Measurements from ENCODE around the gene CD22. TPM values are rescaled to one million over a fixed set of nuclear protein-coding genes. Genes with fewer than 3 reads are reported as not detected.

The CD22 gene
- total and polyA plus RNA-seq, 2 of the 13 experiments (the other 11 are each of a cell fraction or from before 2014, with no cell fraction given), result 0.71 to 1.7 TPM

DNA sequence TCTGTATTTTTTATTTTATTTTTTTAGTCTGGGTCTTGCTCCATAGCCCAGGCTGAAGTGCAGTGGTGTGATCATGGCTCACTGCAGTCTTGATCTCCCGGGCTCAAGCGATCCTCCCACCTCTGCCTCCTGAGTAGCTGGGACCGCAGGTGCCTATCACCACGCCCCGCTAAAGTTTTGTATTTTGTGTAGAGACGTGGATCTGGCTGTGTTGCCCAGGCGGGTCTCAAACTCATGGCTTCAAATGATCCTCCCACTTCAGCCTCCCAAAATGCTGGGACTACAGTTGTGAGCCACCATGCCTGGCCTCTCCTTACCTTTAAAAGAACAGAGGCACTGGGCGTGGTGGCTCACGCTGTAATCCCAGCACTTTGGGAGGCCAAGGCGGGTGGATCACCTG, 41.3 kb upstream of the CD22 start:
- no peaks in the 10 kb centered on the region for H3K79me2 ChIP-seq (ENCODE audit: insufficient read depth, low read length)
- H3K4me3 ChIP-seq (replicated peaks in 1 of 3; ENCODE audit: insufficient read depth in 1 of 3, low read depth in 2 of 3, low read length in 3 of 3), result no peak overlapping the region
- peaks cover 66% of the 10 kb centered on the region for H3K4me1 ChIP-seq (ENCODE audit: insufficient read depth, low read length)
- no peaks in the 10 kb centered on the region for H4K20me1 ChIP-seq (ENCODE audit: insufficient read depth, low read length)
- no peak for TF ChIP-seq SIN3B (IDR thresholded peaks at IDR 0.05; ENCODE audit: low read length)
- TF ChIP-seq TEAD3 (CRISPR knock-in tag; optimal IDR thresholded peaks at IDR 0.05; ENCODE audit: borderline replicate concordance), result no peak
- TF ChIP-seq ZNF546 (CRISPR knock-in tag; conservative IDR thresholded peaks at IDR 0.05), result no peak
- TF ChIP-seq ZNF781 (CRISPR knock-in tag; IDR thresholded peaks at IDR 0.05; ENCODE audit: borderline replicate concordance, not compliant biosample characterization), result no peak
- TF ChIP-seq, protein P1, sequence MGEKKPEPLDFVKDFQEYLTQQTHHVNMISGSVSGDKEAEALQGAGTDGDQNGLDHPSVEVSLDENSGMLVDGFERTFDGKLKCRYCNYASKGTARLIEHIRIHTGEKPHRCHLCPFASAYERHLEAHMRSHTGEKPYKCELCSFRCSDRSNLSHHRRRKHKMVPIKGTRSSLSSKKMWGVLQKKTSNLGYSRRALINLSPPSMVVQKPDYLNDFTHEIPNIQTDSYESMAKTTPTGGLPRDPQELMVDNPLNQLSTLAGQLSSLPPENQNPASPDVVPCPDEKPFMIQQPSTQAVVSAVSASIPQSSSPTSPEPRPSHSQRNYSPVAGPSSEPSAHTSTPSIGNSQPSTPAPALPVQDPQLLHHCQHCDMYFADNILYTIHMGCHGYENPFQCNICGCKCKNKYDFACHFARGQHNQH (CRISPR knock-in tag; IDR thresholded peaks at IDR 0.05), result no peak
- no peak for TF ChIP-seq HDAC1 (CRISPR knock-in tag; IDR thresholded peaks at IDR 0.05)
- POLR2A ChIA-PET, result no interaction called here
- intact Hi-C loops (cut with micrococcal nuclease; ENCODE audit: unreplicated experiment), result no loop called here
- no peak overlapping the region for H3K9ac ChIP-seq (ENCODE audit: insufficient read depth, low read depth, low read length)
- FAIRE-seq (no peak), ATAC-seq (no peak), DNase-seq (ENCODE audit: low spot score) (no peak)
- no peaks in the 10 kb centered on the region for H3K9me3 ChIP-seq (ENCODE audit: low read length)
- WGBS (ENCODE audit: low lambda C conversion rate), result 65% methylated on average over 8 of the region's 10 CpGs
- CTCF ChIA-PET (ENCODE audit: low intra/inter-chr PET ratio, low total read pairs), result no interaction called here
- H3K27me3 ChIP-seq (ENCODE audit: control insufficient read depth in 1 of 2, insufficient read depth in 2 of 2, low read length in 2 of 2), result peaks cover 0 to 21% of the 10 kb centered on the region in 2 experiments; a peak in 3 of 5 replicates
- H3K27ac ChIP-seq (ENCODE audit: extremely low read length, insufficient read depth, low read length), result no peak overlapping the region
- H3K4me2 ChIP-seq (ENCODE audit: low read depth, low read length), result no peak overlapping the region
- in situ Hi-C loops (cut with HindIII; ENCODE audit: extremely low pct_ligation_motif_present, low pct_unique_long_range_greater_than_20kb), result no loop called here
- no TSS peak for BruUV-seq (replicated peaks)
- H2AFZ ChIP-seq (ENCODE audit: low read length), result no peak overlapping the region
- no peaks in the 10 kb centered on the region for H3K36me3 ChIP-seq (replicated peaks in 1 of 2; ENCODE audit: control insufficient read depth in 1 of 2, insufficient read depth in 2 of 2, low read length in 2 of 2)

DNA sequence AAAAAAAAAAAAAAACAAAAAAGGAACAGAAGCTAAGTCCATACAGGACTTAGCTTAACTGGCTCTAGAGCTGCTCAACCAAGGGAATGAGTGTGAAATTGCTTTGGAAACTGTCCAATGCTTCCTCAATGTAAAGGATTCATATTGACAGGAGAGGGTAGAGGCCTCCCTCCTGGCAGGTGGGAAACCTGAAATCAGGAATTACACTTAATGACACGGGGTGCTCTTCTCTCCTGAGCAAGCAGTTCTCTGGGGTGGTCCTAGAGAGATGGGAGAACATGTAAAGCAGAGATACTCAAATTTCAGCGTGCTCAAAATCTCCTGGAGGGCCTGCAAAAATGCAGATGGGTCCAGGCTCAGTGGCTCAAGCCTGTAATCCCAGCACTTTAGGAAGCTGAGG, 40.7 kb upstream of the CD22 start:
- WGBS (ENCODE audit: low lambda C conversion rate), result 23% methylated on average over 2 of the region's 2 CpGs
- ChIA-PET POLR2A (no interaction called here), CTCF (ENCODE audit: low intra/inter-chr PET ratio, low total read pairs) (no interaction called here)
- no peaks in the 10 kb centered on the region for H3K36me3 ChIP-seq (replicated peaks in 1 of 2; ENCODE audit: control insufficient read depth in 1 of 2, insufficient read depth in 2 of 2, low read length in 2 of 2)
- no peaks in the 10 kb centered on the region for H3K9me3 ChIP-seq (ENCODE audit: low read length)
- no peak for FAIRE-seq
- intact Hi-C loops (cut with micrococcal nuclease; ENCODE audit: unreplicated experiment) (no loop called here), in situ Hi-C loops (cut with HindIII; ENCODE audit: extremely low pct_ligation_motif_present, low pct_unique_long_range_greater_than_20kb) (no loop called here)
- ATAC-seq, result no peak
- TF ChIP-seq ZNF225 (CRISPR knock-in tag; IDR thresholded peaks at IDR 0.05), result no peak
- TF ChIP-seq CBX2 (IDR thresholded peaks at IDR 0.05; ENCODE audit: low read depth, low read length), result no peak
- no peak for TF ChIP-seq CBX2 (CRISPR knock-in tag; IDR thresholded peaks at IDR 0.05; ENCODE audit: low read depth)
- H4K20me1 ChIP-seq (ENCODE audit: insufficient read depth, low read length), result no peaks in the 10 kb centered on the region
- H3K27me3 ChIP-seq (ENCODE audit: control insufficient read depth in 1 of 2, insufficient read depth in 2 of 2, low read length in 2 of 2), result peaks cover 2 to 27% of the 10 kb centered on the region in 2 experiments; a peak in 4 of 5 replicates
- H3K9ac ChIP-seq (ENCODE audit: insufficient read depth, low read depth, low read length), result no peak overlapping the region
- no peak overlapping the region for H3K4me3 ChIP-seq (replicated peaks in 1 of 3; ENCODE audit: insufficient read depth in 1 of 3, low read depth in 2 of 3, low read length in 3 of 3)
- H3K4me2 ChIP-seq (ENCODE audit: low read depth, low read length), result no peak overlapping the region
- H3K79me2 ChIP-seq (ENCODE audit: insufficient read depth, low read length), result no peaks in the 10 kb centered on the region
- no TSS peak for BruUV-seq (replicated peaks)
- H3K4me1 ChIP-seq (ENCODE audit: insufficient read depth, low read length), result peaks cover 63% of the 10 kb centered on the region
- no peak for DNase-seq (ENCODE audit: low spot score)
- no peak overlapping the region for H3K27ac ChIP-seq (ENCODE audit: extremely low read length, insufficient read depth, low read length)
- H2AFZ ChIP-seq (ENCODE audit: low read length), result no peak overlapping the region

Measured in HepG2 (cell line).